ENCODE measurements around the gene TBX15.

DNA sequence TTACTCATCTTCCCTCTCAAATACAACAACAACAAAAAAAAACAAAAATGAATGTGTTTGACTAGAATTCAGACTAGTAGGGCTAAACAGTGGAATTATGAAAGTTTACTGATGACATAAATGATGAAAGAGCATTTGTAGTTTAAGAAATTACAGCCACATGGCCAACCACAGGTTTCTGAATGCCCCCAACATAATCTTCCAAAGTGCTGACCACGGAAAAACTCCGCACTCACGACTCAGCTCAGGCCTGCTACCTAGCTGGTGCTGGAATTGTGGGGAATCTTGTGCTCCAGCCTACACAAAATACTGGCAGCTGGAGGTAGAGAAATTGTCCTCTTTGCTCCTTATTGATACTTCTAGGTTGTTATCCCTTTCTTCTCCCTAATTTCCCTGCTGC, 23.6 kb upstream of the TBX15 start:
- TF ChIP-seq, protein P1, sequence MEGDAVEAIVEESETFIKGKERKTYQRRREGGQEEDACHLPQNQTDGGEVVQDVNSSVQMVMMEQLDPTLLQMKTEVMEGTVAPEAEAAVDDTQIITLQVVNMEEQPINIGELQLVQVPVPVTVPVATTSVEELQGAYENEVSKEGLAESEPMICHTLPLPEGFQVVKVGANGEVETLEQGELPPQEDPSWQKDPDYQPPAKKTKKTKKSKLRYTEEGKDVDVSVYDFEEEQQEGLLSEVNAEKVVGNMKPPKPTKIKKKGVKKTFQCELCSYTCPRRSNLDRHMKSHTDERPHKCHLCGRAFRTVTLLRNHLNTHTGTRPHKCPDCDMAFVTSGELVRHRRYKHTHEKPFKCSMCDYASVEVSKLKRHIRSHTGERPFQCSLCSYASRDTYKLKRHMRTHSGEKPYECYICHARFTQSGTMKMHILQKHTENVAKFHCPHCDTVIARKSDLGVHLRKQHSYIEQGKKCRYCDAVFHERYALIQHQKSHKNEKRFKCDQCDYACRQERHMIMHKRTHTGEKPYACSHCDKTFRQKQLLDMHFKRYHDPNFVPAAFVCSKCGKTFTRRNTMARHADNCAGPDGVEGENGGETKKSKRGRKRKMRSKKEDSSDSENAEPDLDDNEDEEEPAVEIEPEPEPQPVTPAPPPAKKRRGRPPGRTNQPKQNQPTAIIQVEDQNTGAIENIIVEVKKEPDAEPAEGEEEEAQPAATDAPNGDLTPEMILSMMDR (optimal IDR thresholded peaks at IDR 0.05 in 1 of 3, IDR thresholded peaks at IDR 0.05 in 1 of 3, conservative IDR thresholded peaks at IDR 0.05 in 1 of 3; ENCODE audit: extremely low read depth in 1 of 3, insufficient read depth in 2 of 3, low read length in 3 of 3): no peak
- no peak for TF ChIP-seq EZH2 (IDR thresholded peaks at IDR 0.05; ENCODE audit: low read length)
